DND-41 (cell line): ENCODE results near the gene LAPTM4A.

Experiments
- ATAC-seq: fragments of 200-7000 bp; cut with Tn5 transposase; 3 replicates; pipeline ENCODE4 v1.9.1; 2021; ENCODE audit warnings: low read depth; ENCODE audit not compliant: insufficient read depth
- DNase-seq: peaks from one replicate; pipeline ENCODE4 v3.0.0-alpha.2; 2020
- H2AFZ ChIP-seq: 2 replicates; pipeline ENCODE4 v1.6.0; 2012; ENCODE audit warnings: low read depth, low read length
- H3K27ac ChIP-seq: 2 replicates; pipeline ENCODE4 v1.5.1; 2012; ENCODE audit warnings: low read length, inconsistent platforms
- H3K27me3 ChIP-seq: fragments of 200-600 bp; sonication (generic); 2 replicates; pipeline ENCODE4 v1.6.0; 2012; ENCODE audit warnings: low read length, mild to moderate bottlenecking, inconsistent platforms; ENCODE audit not compliant: insufficient read depth, poor library complexity
- H3K36me3 ChIP-seq: 2 replicates; pipeline ENCODE4 v1.5.1; 2012; ENCODE audit warnings: low read length, inconsistent platforms; ENCODE audit not compliant: insufficient read depth
- H3K4me1 ChIP-seq: 2 replicates; pipeline ENCODE4 v1.5.1; 2012; ENCODE audit warnings: mild to moderate bottlenecking, low read length; ENCODE audit not compliant: insufficient read depth
- H3K4me2 ChIP-seq: 2 replicates; pipeline ENCODE4 v1.6.0; 2012; ENCODE audit warnings: mild to moderate bottlenecking, moderate library complexity, low read length, inconsistent platforms; ENCODE audit not compliant: insufficient read depth
- H3K4me3 ChIP-seq, 2 experiments: fragments of 200-600 bp in 1 of 2; shearing (Covaris generic) in 1 of 2; 2 replicates each; pipeline ENCODE4 v1.5.1; 2012 to 2016; ENCODE audit warnings: inconsistent platforms in 2 of 2, low read length in 2 of 2, mild to moderate bottlenecking in 2 of 2, low read depth in 1 of 2, moderate library complexity in 1 of 2
- H3K79me2 ChIP-seq: 2 replicates; pipeline ENCODE4 v1.6.0; 2012; ENCODE audit warnings: low read length, inconsistent platforms; ENCODE audit not compliant: insufficient read depth
- H3K9ac ChIP-seq: 2 replicates; pipeline ENCODE4 v1.6.0; 2012; ENCODE audit warnings: low read depth, mild to moderate bottlenecking, inconsistent platforms, low read length, moderate library complexity
- H3K9me3 ChIP-seq: 2 replicates; pipeline ENCODE4 v1.5.1; 2012; ENCODE audit warnings: low read length, moderate library complexity, mild to moderate bottlenecking, inconsistent platforms; ENCODE audit not compliant: insufficient read depth, severe bottlenecking
- H4K20me1 ChIP-seq: 2 replicates; pipeline ENCODE4 v1.6.0; 2012; ENCODE audit warnings: low read length; ENCODE audit not compliant: insufficient read depth
- EZH2 ChIP-seq: IDR thresholded peaks from 3 replicates; pipeline ENCODE4 v1.6.1; 2012; ENCODE audit warnings: borderline replicate concordance, low read depth, mild to moderate bottlenecking, moderate library complexity, low read length, inconsistent platforms; ENCODE audit not compliant: severe bottlenecking
- TF ChIP-seq, protein P1 (sequence below): IDR thresholded peaks from 2 replicates; pipeline ENCODE4 v1.5.1; 2012; ENCODE audit warnings: borderline replicate concordance, low read length, moderate library complexity, mild to moderate bottlenecking; ENCODE audit not compliant: poor library complexity, severe bottlenecking; ENCODE audit errors: extremely low read depth

The LAPTM4A gene

DNA sequence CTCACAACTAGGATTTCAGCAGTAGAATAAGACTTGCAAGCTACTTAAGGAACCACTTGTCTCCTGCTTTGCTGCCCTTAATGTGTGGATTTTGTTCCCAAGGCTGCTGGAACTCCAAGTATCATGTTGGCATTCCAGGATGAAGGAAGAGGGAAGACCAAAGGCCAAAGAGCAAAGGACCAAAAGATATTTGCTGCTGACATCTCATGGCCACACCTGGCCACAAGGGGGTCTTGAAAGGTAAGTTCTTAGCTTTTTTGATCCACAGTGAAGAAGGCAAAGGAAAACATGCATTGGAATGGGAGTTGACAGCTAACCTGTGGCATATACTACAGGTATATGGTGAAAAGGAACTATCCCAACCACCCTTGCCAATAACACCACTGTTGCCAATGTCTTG lies 35.1 kb downstream of the LAPTM4A start:
- ATAC-seq (no peak), DNase-seq (no peak)
- Histone ChIP-seq H3K79me2 (no peaks in the 10 kb centered on the region), H4K20me1 (no peaks in the 10 kb centered on the region), H3K27ac (no peak overlapping the region), H3K9ac (no peak overlapping the region), H3K36me3 (no peaks in the 10 kb centered on the region), H3K4me1 (no peaks in the 10 kb centered on the region), H3K4me3 (no peak overlapping the region), H2AFZ (no peak overlapping the region), H3K4me2 (no peak overlapping the region), H3K9me3 (peaks cover under 1% of the 10 kb centered on the region), H3K27me3 (no peaks in the 10 kb centered on the region)
- TF ChIP-seq EZH2, result no peak
- TF ChIP-seq, protein P1, sequence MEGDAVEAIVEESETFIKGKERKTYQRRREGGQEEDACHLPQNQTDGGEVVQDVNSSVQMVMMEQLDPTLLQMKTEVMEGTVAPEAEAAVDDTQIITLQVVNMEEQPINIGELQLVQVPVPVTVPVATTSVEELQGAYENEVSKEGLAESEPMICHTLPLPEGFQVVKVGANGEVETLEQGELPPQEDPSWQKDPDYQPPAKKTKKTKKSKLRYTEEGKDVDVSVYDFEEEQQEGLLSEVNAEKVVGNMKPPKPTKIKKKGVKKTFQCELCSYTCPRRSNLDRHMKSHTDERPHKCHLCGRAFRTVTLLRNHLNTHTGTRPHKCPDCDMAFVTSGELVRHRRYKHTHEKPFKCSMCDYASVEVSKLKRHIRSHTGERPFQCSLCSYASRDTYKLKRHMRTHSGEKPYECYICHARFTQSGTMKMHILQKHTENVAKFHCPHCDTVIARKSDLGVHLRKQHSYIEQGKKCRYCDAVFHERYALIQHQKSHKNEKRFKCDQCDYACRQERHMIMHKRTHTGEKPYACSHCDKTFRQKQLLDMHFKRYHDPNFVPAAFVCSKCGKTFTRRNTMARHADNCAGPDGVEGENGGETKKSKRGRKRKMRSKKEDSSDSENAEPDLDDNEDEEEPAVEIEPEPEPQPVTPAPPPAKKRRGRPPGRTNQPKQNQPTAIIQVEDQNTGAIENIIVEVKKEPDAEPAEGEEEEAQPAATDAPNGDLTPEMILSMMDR, result peak; percentile 13

DNA sequence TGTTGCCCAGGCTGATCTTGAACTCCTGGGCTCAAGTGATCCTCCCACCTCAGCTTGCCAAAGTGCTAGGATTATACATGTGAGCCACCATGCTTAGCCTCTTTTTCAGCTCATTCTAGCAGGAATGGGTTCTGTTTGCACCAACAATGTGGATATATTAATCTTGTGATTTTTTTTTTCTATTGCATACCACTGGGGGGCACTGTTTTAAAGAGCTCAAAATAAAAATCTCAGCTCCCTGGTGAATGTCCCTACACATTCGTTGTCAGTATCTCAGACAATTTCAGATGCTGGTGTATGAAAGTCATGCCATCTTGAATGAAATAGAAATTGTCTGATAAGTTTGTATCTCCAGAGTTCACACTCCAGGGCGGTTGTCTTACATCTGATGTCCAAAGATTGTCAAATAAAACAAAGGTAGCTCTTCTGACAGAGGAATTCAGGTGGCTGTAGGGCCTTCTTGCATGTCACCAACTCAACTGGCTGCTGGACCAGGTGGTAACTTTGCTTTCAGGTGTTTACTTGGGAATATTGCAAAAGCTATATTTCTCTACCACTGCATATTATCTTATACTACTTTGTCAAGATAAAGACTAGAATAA lies 35.8 kb downstream of the LAPTM4A start:
- Histone ChIP-seq H3K4me3 (no peak overlapping the region), H3K27me3 (no peaks in the 10 kb centered on the region), H3K27ac (no peak overlapping the region), H3K79me2 (no peaks in the 10 kb centered on the region), H2AFZ (no peak overlapping the region), H3K9me3 (no peaks in the 10 kb centered on the region), H3K9ac (no peak overlapping the region), H3K36me3 (no peaks in the 10 kb centered on the region), H4K20me1 (no peaks in the 10 kb centered on the region), H3K4me2 (no peak overlapping the region), H3K4me1 (no peaks in the 10 kb centered on the region)
- ATAC-seq (peak; percentile 45; the same call in 1 of the 3 replicates), DNase-seq (no peak)
- TF ChIP-seq EZH2, result no peak
- TF ChIP-seq, protein P1, result peak; percentile 62

DNA sequence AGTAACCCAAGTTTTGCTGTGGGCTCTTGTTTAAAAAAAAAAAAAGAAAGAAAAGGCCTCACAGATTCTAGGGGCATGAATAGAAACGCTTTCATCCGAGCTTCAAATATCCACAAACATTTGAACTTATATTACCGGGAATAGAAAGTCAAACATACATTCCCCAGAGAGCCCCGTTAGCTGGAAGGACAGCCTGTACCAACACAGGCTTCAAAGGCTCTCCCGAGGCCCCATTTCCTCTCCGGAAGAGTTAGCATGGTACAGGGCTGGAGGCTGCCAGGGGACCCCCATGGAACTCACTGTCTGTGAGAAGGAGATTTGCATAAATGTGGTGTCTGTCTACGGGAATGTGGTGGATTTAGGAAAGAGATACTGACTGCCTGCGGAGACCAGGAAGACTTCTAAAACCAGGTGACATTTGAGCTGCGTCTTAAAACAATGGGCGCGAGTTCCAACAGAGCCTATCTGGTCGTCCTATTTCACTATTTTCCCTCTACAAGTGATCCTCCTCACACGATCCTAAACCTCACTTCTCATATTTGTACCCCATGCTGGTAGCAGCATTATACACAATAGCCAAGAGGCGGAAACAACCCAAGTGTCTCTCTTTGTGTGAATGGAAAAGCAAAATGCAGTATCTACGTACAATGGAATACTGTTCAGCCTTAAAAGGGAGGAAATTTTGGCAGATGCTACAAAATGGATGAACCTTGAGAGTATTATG lies 38.1 kb downstream of the LAPTM4A start:
- DNase-seq (no peak), ATAC-seq (no peak)
- H3K36me3 ChIP-seq, result no peaks in the 10 kb centered on the region
- TF ChIP-seq, protein P1, result no peak
- no peak for TF ChIP-seq EZH2
- H3K9ac ChIP-seq, result no peak overlapping the region
- H2AFZ ChIP-seq, result no peak overlapping the region
- no peaks in the 10 kb centered on the region for H3K4me1 ChIP-seq
- H3K4me2 ChIP-seq, result no peak overlapping the region
- H3K4me3 ChIP-seq, result no peak overlapping the region
- H3K27me3 ChIP-seq, result peaks cover 5% of the 10 kb centered on the region
- no peak overlapping the region for H3K27ac ChIP-seq
- H3K9me3 ChIP-seq, result no peaks in the 10 kb centered on the region
- no peaks in the 10 kb centered on the region for H3K79me2 ChIP-seq
- H4K20me1 ChIP-seq, result no peaks in the 10 kb centered on the region
